B cell (primary cell): ENCODE measurements around the gene RALA. TPM values are rescaled to one million over a fixed set of nuclear protein-coding genes. Genes with fewer than 3 reads are reported as not detected.

Experiments used
- ATAC-seq: fragments of 200-7000 bp; cut with Tn5 transposase; one replicate; pipeline ENCODE4 v1.10.0; 2021; ENCODE audit warnings: low read depth, mild to moderate bottlenecking, moderate number of reproducible peaks, moderate library complexity
- CTCF ChIA-PET: fragments of 350-600 bp; sonication (Branson Sonifier 250); formaldehyde crosslinking; loops from one replicate; lab custom pipeline; 2021; ENCODE audit warnings: antibody characterized with exemption, inconsistent platforms; lab: Charles Lee
- POLR2A ChIA-PET: fragments of 350-600 bp; sonication (Branson Sonifier 250); formaldehyde crosslinking; loops from one replicate; lab custom pipeline; 2021; ENCODE audit warnings: antibody characterized with exemption; lab: Charles Lee
- DNase-seq: peaks from one replicate; pipeline ENCODE4 v3.0.0; 2013
- H2AFZ ChIP-seq: 2 replicates; pipeline ENCODE4 v1.6.1; 2012; ENCODE audit warnings: mild to moderate bottlenecking, low read depth, low read length; ENCODE audit not compliant: insufficient read depth, poor library complexity, severe bottlenecking
- H3K27ac ChIP-seq, 2 donors: 1 replicate in 1 of 2; 2 replicates in 1 of 2; pipeline ENCODE4 v1.5.1; 2012 to 2013; ENCODE audit warnings: low read length in 2 of 2, mild to moderate bottlenecking in 2 of 2, moderate library complexity in 1 of 2
- H3K27me3 ChIP-seq, 4 experiments: fragments of 200-600 bp in 1 of 4; sonication (generic) in 1 of 4; replicated peaks in 1 of 4; 1 replicate in 2 of 4; 2 replicates in 2 of 4; pipeline versions ENCODE4 v1.6.1 to v1.7.0; 2013 to 2016; ENCODE audit warnings: low read length in 3 of 4, mild to moderate bottlenecking in 2 of 4, mixed read lengths in 1 of 4, moderate library complexity in 1 of 4; ENCODE audit not compliant: insufficient read depth in 4 of 4, control insufficient read depth in 3 of 4; ENCODE audit errors: control extremely low read depth in 1 of 4
- H3K36me3 ChIP-seq, 2 experiments: replicated peaks in 1 of 2; 1 replicate in 1 of 2; 2 replicates in 1 of 2; pipeline versions ENCODE4 v1.6.1 to v1.7.1; 2013; ENCODE audit warnings: low read length in 1 of 2; ENCODE audit not compliant: insufficient read depth in 2 of 2, control insufficient read depth in 1 of 2; ENCODE audit errors: control extremely low read depth in 1 of 2, extremely low read depth in 1 of 2
- H3K4me1 ChIP-seq, 2 donors: fragments of 200-600 bp in 1 of 2; sonication (generic) in 1 of 2; 1 replicate in 1 of 2; 2 replicates in 1 of 2; pipeline versions ENCODE4 v1.5.1 to v1.6.1; 2013 to 2017; ENCODE audit warnings: low read length in 2 of 2; ENCODE audit not compliant: control insufficient read depth in 2 of 2, insufficient read depth in 2 of 2
- H3K4me2 ChIP-seq: replicated peaks from 2 replicates; pipeline ENCODE3; 2012; ENCODE audit warnings: mild to moderate bottlenecking, low read depth, low read length; ENCODE audit not compliant: poor library complexity, severe bottlenecking
- H3K4me3 ChIP-seq, 5 experiments: fragments of 200-600 bp in 1 of 5; sonication (generic) in 1 of 5; 1 replicate in 3 of 5; 2 replicates in 2 of 5; pipeline versions ENCODE4 v1.5.1 to v1.7.0; 2011 to 2016; ENCODE audit warnings: low read length in 4 of 5, mild to moderate bottlenecking in 4 of 5, low read depth in 2 of 5, control low read depth in 1 of 5, moderate library complexity in 1 of 5; ENCODE audit not compliant: insufficient read depth in 1 of 5; ENCODE audit errors: control extremely low read depth in 1 of 5, extremely low read depth in 1 of 5
- H3K79me2 ChIP-seq: fragments of 200-600 bp; sonication (generic); one replicate; pipeline ENCODE4 v1.6.0; 2016; ENCODE audit warnings: low read length; ENCODE audit not compliant: control insufficient read depth, insufficient read depth
- H3K9ac ChIP-seq: fragments of 200-600 bp; sonication (generic); 2 replicates; pipeline ENCODE4 v1.6.1; 2017; ENCODE audit warnings: mild to moderate bottlenecking, low read length, moderate library complexity
- H3K9me3 ChIP-seq, 3 donors: one replicate each; pipeline versions ENCODE4 v1.6.1 to v1.7.1; 2013; ENCODE audit warnings: low read length in 2 of 3; ENCODE audit not compliant: control insufficient read depth in 2 of 3, insufficient read depth in 1 of 3; ENCODE audit errors: control extremely low read depth in 1 of 3
- H4K20me1 ChIP-seq: 2 replicates; pipeline ENCODE4 v1.6.0; 2012; ENCODE audit warnings: mild to moderate bottlenecking, low read length; ENCODE audit not compliant: insufficient read depth, control insufficient read depth, poor library complexity, severe bottlenecking
- H3K27ac Mint-ChIP-seq: one replicate; pipeline ENCODE4 v1.8.0; 2021; ENCODE audit warnings: mixed read lengths
- H3K27me3 Mint-ChIP-seq: one replicate; pipeline ENCODE4 v1.8.0; 2021; ENCODE audit warnings: mixed read lengths
- H3K4me1 Mint-ChIP-seq: one replicate; pipeline ENCODE4 v1.8.0; 2021; ENCODE audit warnings: mixed read lengths
- H3K4me3 Mint-ChIP-seq: one replicate; pipeline ENCODE4 v1.8.0; 2021; ENCODE audit warnings: mixed read lengths
- H3K9me3 Mint-ChIP-seq: one replicate; pipeline ENCODE4 v1.8.0; 2022; ENCODE audit warnings: mixed read lengths; ENCODE audit not compliant: insufficient read depth
- CTCF ChIP-seq: fragments of 200-600 bp; IDR thresholded peaks from one replicate; pipeline ENCODE4 v1.8.0; 2022; ENCODE audit warnings: antibody characterized with exemption, mild to moderate bottlenecking
- EZH2 ChIP-seq: IDR thresholded peaks from 2 replicates; pipeline ENCODE4 v1.6.1; 2012; ENCODE audit warnings: borderline replicate concordance, low read depth, mild to moderate bottlenecking, moderate library complexity, low read length; ENCODE audit not compliant: insufficient read depth, poor library complexity, severe bottlenecking
- WGBS: methylation state at CpG from one replicate; pipeline ENCODE4 v1.1.5; 2013; ENCODE audit warnings: missing lambda C conversion rate; ENCODE audit not compliant: insufficient coverage; 5-methylcytosine and 5-hydroxymethylcytosine counted together
- intact Hi-C: fragments of 100-400 bp; cut with micrococcal nuclease; formaldehyde crosslinking; loops from one replicate; pipeline ENCODE4 v1.10.0; 2022
- polyA plus RNA-seq: library from polyadenylated mRNA; depleted of rRNA; stranded (reverse); fragments of >200 nt; gene quantifications from 2 replicates; pipeline ENCODE4 v1.2.3, GENCODE V29; 2012
- total RNA-seq, 2 donors: library from RNA; stranded (reverse); fragments of 120-200 nt in 1 of 2; gene quantifications; 1 replicate in 1 of 2; 2 replicates in 1 of 2; pipeline versions ENCODE4 v1.2.3 to v1.2.4, GENCODE V29; 2013 to 2022

Gene RALA
- total and polyA plus RNA-seq, 2 donors (not counting 1 experiment from before 2014, with no cell fraction given): 9.3 to 29.8 TPM

- no peak overlapping the region for H3K27ac ChIP-seq
- no peak overlapping the region for H3K9ac ChIP-seq
- TF ChIP-seq CTCF (no peak), EZH2 (no peak)
- H3K4me3 Mint-ChIP-seq: no peak overlapping the region
- no peaks in the 10 kb centered on the region for H4K20me1 ChIP-seq
- H3K79me2 ChIP-seq: no peaks in the 10 kb centered on the region
- no peak overlapping the region for H3K27ac Mint-ChIP-seq
- POLR2A ChIA-PET: no interaction called here
- peaks cover 0 to 28% of the 10 kb centered on the region in 2 experiments for H3K36me3 ChIP-seq
- DNase-seq (no peak), ATAC-seq (no peak)
- H3K4me2 ChIP-seq: no peak overlapping the region
- no peak overlapping the region for H2AFZ ChIP-seq
- no peaks in the 10 kb centered on the region for H3K4me1 Mint-ChIP-seq
- no peaks in the 10 kb centered on the region for H3K9me3 ChIP-seq
- no peaks in the 10 kb centered on the region for H3K27me3 ChIP-seq
- no peaks in the 10 kb centered on the region for H3K27me3 Mint-ChIP-seq
- 100% methylated on average over 1 of the region's 2 CpGs for WGBS
- H3K9me3 Mint-ChIP-seq: no peaks in the 10 kb centered on the region
- H3K4me1 ChIP-seq: no peaks in the 10 kb centered on the region
- CTCF ChIA-PET: no interaction called here
- intact Hi-C loops: no loop called here
- H3K4me3 ChIP-seq: no peak overlapping the region
Observed at GRCh38 chr7:39700165-39700564, 76.8 kb downstream of the RALA start.

GRCh38 chr7:39700932-39701331 is 77.6 kb downstream of the RALA start:
- no peak overlapping the region for H3K4me3 ChIP-seq
- DNase-seq: no peak
- ChIA-PET POLR2A (no interaction called here), CTCF (no interaction called here)
- Mint-ChIP-seq H3K4me3 (no peak overlapping the region), H3K27ac (no peak overlapping the region), H3K9me3 (no peaks in the 10 kb centered on the region), H3K27me3 (no peaks in the 10 kb centered on the region), H3K4me1 (no peaks in the 10 kb centered on the region)
- H3K79me2 ChIP-seq: no peaks in the 10 kb centered on the region
- no peaks in the 10 kb centered on the region for H3K4me1 ChIP-seq
- H3K9ac ChIP-seq: no peak overlapping the region
- H3K4me2 ChIP-seq: no peak overlapping the region
- intact Hi-C loops: no loop called here
- H4K20me1 ChIP-seq: no peaks in the 10 kb centered on the region
- no peak for ATAC-seq
- no peaks in the 10 kb centered on the region for H3K27me3 ChIP-seq
- WGBS: 86% methylated on average over 6 of the region's 8 CpGs
- H3K9me3 ChIP-seq: no peaks in the 10 kb centered on the region
- TF ChIP-seq CTCF: no peak
- TF ChIP-seq EZH2: no peak
- no peak overlapping the region for H2AFZ ChIP-seq
- H3K36me3 ChIP-seq: peaks cover 0 to 28% of the 10 kb centered on the region in 2 experiments
- no peak overlapping the region for H3K27ac ChIP-seq
